HepG2 (cell line): Measurements from ENCODE around the gene B3GALT6. TPM values are rescaled to one million over a fixed set of nuclear protein-coding genes. Genes with fewer than 3 reads are reported as not detected.

Experiments used
- GATAD2A ChIP-seq: IDR thresholded peaks from 2 replicates; pipeline ENCODE4 v1.6.1; 2016
- HNF4A ChIP-seq: sonication (generic); formaldehyde crosslinking; IDR thresholded peaks from 2 replicates; pipeline ENCODE4 v1.4.0; 2020; ENCODE audit warnings: missing genetic modification reagents
- KAT2B ChIP-seq: fragments of 150-350 bp; IDR thresholded peaks from 2 replicates; pipeline ENCODE4 v1.6.1; 2014; ENCODE audit warnings: low read depth, low read length, borderline replicate concordance
- MAFF ChIP-seq: IDR thresholded peaks from 2 replicates; pipeline ENCODE4 v1.6.1; 2011; ENCODE audit warnings: low read depth, low read length, improper control_type of control experiment
- SNRNP70 ChIP-seq: fragments of 200-400 bp; formaldehyde crosslinking; IDR thresholded peaks from 2 replicates; pipeline ENCODE4 v1.6.1; 2017; ENCODE audit warnings: mild to moderate bottlenecking, low read depth, low read length, moderate library complexity
- THYN1 ChIP-seq: sonication (generic); formaldehyde crosslinking; IDR thresholded peaks from 2 replicates; pipeline ENCODE4 v1.8.1; 2023; ENCODE audit warnings: low read depth, mild to moderate bottlenecking, moderate library complexity, missing genetic modification reagents, borderline replicate concordance
- ZBTB20 ChIP-seq: sonication (generic); formaldehyde crosslinking; IDR thresholded peaks from 2 replicates; pipeline ENCODE4 v1.8.1; 2023; ENCODE audit warnings: missing genetic modification reagents, low read depth, mild to moderate bottlenecking, borderline replicate concordance
- ZNF296 ChIP-seq: sonication (generic); formaldehyde crosslinking; conservative IDR thresholded peaks from 2 replicates; pipeline ENCODE4 v1.5.0; 2020; ENCODE audit warnings: mild to moderate bottlenecking, missing genetic modification reagents
- ZNF430 ChIP-seq: sonication (generic); formaldehyde crosslinking; IDR thresholded peaks from 2 replicates; pipeline ENCODE4 v1.9.0; 2021; ENCODE audit warnings: mild to moderate bottlenecking, missing genetic modification reagents
- ZNF672 ChIP-seq: sonication (generic); formaldehyde crosslinking; IDR thresholded peaks from 2 replicates; pipeline ENCODE4 v1.8.1; 2022; ENCODE audit warnings: missing genetic modification reagents
- ZNF776 ChIP-seq: sonication (generic); formaldehyde crosslinking; IDR thresholded peaks from 2 replicates; pipeline ENCODE4 v1.4.0; 2020; ENCODE audit warnings: mild to moderate bottlenecking, missing genetic modification reagents
- polyA plus RNA-seq, 8 experiments: library from polyadenylated mRNA; depleted of rRNA in 3 of 8; stranded (reverse) in 7 of 8; unstranded in 1 of 8; fragments of >200 nt; fragmentation: Illumina TruSeq in 4 of 8; extraction: Trizol in 4 of 8; gene quantifications; 2 replicates each; pipeline versions ENCODE4 v1.2.1 to v1.2.3, GENCODE V29; 2011 to 2016; ENCODE audit warnings: low read depth in 4 of 8, missing spikeins in 1 of 8, mixed read lengths in 1 of 8; ENCODE audit not compliant: insufficient read depth in 1 of 8
- total RNA-seq, 5 experiments: library from RNA; depleted of rRNA; stranded (reverse); fragments of >200 nt; fragmentation: Illumina TruSeq; extraction: Trizol; gene quantifications; 2 replicates each; pipeline ENCODE4 v1.2.3, GENCODE V29; 2016; ENCODE audit warnings: low read depth in 1 of 5
- TF ChIP-seq, protein P1 (sequence below): sonication (generic); formaldehyde crosslinking; IDR thresholded peaks from 2 replicates; pipeline ENCODE4 v1.5.0; 2020; ENCODE audit warnings: missing genetic modification reagents, mild to moderate bottlenecking, borderline replicate concordance
- TF ChIP-seq, protein P2 (sequence below): sonication (generic); formaldehyde crosslinking; IDR thresholded peaks from 2 replicates; pipeline ENCODE4 v1.8.1; 2023; ENCODE audit warnings: missing genetic modification reagents, inconsistent platforms, borderline replicate concordance

Gene B3GALT6
- total and polyA plus RNA-seq, 2 of the 13 experiments (the other 11 are each of a cell fraction or from before 2014, with no cell fraction given): 3.9 to 14.2 TPM

DNA sequence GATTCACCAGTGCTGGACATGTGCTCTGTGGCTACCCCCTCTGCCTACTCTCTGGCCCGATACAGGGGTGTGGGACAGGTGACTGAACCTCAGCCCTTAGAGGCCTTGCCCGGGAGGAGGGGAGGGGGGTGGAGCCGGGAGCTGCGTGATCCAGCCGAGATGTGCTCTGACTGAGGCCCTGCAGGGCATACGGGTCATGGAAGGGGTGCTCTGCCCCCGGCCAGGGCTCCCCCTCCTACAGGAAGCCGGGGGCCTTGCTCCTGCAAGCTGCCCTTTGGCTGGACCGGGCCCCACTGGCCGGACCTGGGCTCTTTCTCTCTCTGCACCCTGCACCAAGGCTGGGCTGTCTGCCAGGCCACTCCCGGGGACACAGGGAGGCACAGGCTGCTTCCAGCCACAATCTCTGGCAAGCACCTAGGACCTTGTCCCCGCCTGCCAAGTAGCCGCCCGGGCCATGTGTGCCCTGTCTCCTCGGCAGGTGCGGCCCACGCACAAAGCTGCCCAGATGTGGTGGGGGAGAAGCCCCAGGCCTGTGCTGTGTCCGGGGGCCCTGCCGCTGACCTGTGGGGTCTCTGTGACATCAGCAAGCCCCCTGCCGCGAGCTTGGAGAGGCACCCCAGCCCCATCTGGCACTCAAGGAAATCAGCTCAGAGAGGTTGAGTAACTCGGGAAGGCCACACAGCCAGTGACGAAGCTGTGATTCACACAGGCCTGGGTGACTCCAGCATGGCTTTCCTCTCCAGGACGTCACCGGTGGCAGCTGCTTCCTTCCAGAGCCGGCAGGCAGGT lies 49.7 kb downstream of the B3GALT6 start (continued):
- TF ChIP-seq KAT2B (no peak), ZNF672 (CRISPR knock-in tag) (no peak), ZBTB20 (CRISPR knock-in tag) (0 out of 2 replicates have a peak, but pooled peaks have one; percentile 28), MAFF (no peak), SNRNP70 (no peak), GATAD2A (CRISPR knock-in tag) (peak; percentile 72), ZNF430 (CRISPR knock-in tag) (peak; percentile 86; the same call in 1 of the 2 replicates), THYN1 (CRISPR knock-in tag) (no peak), HNF4A (CRISPR knock-in tag) (peak; percentile 89), ZNF296 (peak; percentile 33; the same call in 1 of the 2 replicates), ZNF776 (0 out of 2 replicates have a peak, but pooled peaks have one; percentile 16)
- TF ChIP-seq, protein P1, sequence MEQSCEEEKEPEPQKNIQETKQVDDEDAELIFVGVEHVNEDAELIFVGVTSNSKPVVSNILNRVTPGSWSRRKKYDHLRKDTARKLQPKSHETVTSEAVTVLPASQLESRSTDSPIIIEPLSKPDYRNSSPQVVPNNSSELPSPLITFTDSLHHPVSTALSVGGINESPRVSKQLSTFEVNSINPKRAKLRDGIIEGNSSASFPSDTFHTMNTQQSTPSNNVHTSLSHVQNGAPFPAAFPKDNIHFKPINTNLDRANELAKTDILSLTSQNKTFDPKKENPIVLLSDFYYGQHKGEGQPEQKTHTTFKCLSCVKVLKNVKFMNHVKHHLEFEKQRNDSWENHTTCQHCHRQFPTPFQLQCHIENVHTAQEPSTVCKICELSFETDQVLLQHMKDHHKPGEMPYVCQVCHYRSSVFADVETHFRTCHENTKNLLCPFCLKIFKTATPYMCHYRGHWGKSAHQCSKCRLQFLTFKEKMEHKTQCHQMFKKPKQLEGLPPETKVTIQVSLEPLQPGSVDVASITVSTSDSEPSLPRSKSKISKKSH (CRISPR knock-in tag): no peak; the same call in 1 of the 2 replicates
- TF ChIP-seq, protein P2, sequence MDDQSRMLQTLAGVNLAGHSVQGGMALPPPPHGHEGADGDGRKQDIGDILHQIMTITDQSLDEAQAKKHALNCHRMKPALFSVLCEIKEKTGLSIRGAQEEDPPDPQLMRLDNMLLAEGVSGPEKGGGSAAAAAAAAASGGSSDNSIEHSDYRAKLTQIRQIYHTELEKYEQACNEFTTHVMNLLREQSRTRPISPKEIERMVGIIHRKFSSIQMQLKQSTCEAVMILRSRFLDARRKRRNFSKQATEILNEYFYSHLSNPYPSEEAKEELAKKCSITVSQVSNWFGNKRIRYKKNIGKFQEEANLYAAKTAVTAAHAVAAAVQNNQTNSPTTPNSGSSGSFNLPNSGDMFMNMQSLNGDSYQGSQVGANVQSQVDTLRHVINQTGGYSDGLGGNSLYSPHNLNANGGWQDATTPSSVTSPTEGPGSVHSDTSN (CRISPR knock-in tag): no peak
